GM18868 (cell line): Measurements from ENCODE around the gene TNNI3K.
"Not testable (repeated sequence)": the region's sequence is repeated elsewhere in the genome, so short reads cannot be mapped to it uniquely, and the experiment has no call there.

Experiments used
- ATAC-seq: cut with Tn5 transposase; IDR thresholded peaks from one replicate; pipeline ENCODE4 v1.9.1; 2021; ENCODE audit warnings: mild to moderate bottlenecking, moderate library complexity; ENCODE audit not compliant: unreplicated experiment

The TNNI3K gene

DNA sequence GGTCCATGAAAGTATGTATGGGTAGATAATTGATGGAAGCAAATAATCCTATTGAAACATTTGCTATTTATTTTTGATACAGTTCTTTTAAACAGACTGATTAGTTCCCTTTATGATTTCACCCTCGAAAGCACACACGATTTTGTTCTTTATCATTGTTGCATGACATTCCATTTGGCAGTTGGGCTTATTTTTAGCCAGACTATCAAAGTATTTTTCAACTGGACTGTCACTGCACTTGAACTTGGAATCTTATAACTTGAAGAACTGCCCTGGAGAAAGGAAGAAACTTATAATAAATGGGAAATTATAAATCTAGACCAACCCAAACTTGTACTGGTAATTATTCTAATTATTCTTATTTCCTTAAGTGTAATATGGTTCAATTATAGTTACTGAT lies at the start of gene TNNI3K:
Gene TNNI3K (plus strand): TSS at position 235 of the 400 bp plus-strand sequence. CDS start 65 bp downstream, at position 300.
- no peak for ATAC-seq

DNA sequence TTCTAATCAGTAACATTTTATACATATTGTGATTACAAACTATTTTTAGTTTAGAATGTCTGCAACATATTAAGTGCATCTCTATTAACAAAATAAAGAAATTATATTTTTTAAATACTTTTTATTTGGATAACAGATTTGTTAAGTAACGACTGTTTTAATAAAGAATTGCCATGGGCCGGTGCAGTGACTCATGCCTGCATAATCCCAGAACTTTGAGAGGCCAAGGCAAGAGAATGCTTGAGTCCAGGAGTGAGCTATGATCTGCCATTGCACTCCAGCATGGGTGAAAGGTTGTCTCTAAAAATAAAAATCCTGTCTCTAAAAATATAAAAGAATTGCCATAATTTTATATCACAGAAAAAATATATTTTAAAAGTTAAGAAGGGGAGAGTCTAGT lies 41.3 kb upstream of the TNNI3K start:
- no peak for ATAC-seq

GRCh38 chr1:74195339-74195738 lies 39.8 kb upstream of the TNNI3K start:
- no peak for ATAC-seq

DNA sequence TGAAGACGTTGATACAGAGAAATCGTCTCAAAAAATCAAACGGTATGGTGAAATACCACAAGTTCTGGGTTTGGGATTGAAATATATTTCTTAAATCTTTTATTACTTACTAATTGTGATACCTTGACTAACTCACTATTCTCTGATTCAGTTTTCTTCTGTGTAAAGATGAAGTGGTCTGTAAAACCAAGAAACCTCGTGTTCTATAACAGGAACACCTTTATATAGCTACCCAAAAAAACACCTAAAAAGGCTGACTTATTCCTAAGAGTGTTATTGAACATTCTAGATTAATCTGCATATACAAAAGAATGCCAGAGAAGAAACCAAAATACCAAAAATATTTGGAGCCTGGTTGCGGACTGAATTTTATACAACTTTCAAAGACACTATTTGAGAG lies 37.9 kb upstream of the TNNI3K start:
- ATAC-seq = peak; percentile 19

DNA sequence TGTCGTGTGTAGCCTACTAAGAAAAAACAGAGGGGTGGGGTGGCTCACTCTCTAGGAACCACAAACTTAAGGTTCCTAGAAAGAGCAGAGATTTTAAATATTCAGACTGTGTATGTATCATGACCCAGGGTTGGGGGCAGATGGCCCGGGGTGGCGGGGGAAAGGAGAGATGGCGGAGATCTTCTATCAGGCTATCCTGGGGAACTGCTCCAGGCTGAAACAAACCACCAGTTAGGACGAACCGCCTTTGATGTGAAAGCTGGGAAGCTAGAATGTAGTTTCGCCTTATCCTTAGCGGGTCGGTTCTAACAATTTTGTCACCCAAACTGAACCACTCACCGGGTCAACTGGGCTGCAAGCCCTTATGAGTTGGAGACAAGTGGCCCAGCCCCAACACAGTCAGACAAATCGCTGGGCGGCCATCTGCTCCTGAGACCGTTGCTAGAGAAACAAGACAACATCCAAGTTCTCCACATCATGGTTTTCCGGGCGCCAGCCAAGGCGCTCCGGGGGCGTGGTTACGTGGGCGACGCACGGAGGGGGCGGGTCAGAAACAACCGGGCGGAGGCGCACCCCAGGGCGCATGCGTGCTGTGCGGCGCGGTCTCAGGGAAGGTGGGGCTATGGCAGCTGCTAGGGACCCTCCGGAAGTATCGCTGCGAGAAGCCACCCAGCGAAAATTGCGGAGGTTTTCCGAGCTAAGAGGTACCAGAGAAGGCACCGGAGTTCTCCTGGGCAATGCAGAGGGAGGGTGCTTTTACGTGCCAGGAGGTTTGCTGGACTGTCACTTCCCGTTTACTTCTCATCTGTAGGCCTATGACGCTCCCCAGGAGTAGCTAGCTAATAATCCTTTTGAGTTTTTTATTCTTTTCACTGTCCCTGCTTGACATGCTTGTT lies 37.3 kb upstream of the TNNI3K start, which contains the start of the genes FPGT and LRRIQ3:
Gene FPGT (plus strand): TSS at position 586 of the 896 bp plus-strand sequence. CDS start 37 bp downstream, at position 623.
Gene LRRIQ3 (minus strand): TSS at position 520 of the 896 bp plus-strand sequence. CDS start 14,492 bp downstream, outside the sequence.
- ATAC-seq = peak; percentile 87

DNA sequence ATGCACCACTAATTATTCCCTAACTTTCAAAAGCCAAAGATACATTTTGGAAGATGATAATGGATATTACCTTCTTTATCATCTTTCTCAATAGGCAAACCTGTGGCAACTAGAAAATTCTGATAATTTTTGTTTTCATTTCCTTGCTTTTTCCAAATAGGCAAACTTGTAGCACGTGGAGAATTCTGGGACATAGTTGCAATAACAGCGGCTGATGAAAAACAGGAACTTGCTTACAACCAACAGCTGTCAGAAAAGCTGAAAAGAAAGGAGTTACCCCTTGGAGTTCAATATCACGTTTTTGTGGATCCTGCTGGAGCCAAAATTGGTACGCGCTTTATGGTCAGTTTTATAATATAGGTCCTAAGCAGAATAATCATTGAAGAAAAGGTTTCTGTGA lies 35.7 kb upstream of the TNNI3K start:
- ATAC-seq = no peak

DNA sequence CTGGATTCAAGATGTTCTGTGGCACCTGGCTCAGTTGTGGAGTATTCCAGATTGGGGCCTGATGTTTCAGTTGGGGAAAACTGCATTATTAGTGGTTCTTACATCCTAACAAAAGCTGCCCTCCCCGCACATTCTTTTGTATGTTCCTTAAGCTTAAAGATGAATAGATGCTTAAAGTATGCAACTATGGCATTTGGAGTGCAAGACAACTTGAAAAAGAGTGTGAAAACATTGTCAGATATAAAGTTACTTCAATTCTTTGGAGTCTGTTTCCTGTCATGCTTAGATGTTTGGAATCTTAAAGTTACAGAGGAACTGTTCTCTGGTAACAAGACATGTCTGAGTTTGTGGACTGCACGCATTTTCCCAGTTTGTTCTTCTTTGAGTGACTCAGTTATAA lies 29.9 kb upstream of the TNNI3K start:
- no peak for ATAC-seq

GRCh38 chr1:74215229-74215628 lies 20.0 kb upstream of the TNNI3K start:
- no peak for ATAC-seq

GRCh38 chr1:74222701-74223100 lies 12.5 kb upstream of the TNNI3K start:
- ATAC-seq = no peak

DNA sequence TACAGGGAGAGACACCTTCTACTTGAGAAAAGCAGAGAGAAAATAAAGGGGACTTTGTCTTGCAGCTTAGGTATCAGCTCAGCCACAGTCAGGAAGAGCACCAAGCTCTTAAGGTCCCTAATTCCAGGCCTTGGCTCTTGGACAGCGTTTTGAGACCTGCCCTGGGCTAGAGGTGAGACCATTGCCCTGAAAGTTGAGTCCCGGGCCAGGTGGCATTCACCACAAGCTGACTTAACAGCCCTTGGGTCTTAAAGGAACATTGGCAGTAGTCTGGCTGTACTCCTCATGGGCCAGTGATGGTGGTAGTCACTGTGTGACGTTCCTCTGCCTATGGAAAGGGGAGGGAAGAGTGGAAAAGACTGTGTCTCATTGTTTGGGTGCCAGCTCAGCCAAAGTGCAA lies 11.7 kb upstream of the TNNI3K start:
- no peak for ATAC-seq

- ATAC-seq = no peak
Observed at GRCh38 chr1:74236440-74236839, 1.3 kb downstream of the TNNI3K start.

DNA sequence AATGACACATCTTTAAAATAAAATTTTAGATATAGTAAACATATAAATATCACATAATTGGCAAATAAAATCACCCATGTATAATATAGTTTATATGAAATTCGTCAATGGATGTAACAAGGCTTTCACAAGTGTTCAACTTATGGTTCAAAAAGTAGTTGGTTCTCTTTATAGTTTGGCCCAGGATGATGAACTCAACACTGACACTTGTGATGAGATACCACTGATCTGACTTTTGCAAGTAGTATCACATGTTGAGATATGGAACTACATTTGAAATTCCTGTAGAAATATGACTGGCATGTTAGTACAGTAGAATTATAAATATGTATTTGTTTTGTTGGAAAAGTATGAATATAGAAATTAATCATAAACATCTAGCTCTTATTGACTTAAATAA lies 1.8 kb downstream of the TNNI3K start:
- ATAC-seq = no peak

DNA sequence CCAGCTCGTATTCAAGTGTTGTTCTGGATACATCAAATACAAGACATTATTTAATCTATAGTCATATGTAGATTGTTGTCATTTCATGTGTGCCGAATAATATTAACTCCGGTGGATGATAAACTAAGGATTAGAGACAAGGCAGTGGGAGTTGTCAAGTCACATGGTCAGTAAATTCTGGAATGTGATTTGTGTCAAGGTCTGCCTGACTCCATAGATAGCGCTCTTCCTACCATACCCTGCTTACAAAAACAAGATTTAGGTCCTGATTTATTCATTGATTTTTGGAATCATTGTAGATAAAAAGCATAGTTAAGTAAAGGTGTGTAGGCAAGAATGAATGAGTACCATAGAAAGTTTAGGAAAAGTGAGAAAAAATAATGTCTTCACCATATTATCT lies 2.6 kb downstream of the TNNI3K start:
- ATAC-seq = no peak

DNA sequence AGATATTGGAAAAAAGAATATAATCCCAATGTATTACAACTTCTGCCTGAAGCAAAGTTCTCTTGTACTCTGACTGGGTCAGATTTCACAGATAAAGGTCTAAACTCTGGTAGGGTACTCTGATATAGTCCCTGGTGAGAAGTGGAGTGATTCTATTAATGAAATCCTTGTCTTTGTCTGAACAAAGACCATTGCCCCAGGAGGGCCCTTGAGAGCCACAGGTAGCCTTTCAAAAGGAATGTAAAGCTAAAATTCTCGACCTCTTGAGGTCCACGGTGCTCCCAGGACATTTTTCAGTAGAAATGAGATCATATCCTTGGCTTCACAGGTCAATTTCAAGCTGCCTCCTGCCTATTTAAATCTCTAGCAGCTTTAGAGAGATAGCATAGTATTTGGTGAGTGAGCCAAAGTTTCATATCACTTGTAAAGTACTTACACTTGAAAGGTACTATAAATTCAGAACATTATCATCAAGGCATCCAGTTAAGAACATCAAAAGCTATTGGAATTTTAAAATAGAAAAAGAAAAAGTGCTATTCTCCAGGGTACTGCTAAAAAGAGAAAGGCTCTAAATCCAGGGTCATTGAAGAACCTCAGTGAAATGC lies 10.1 kb downstream of the TNNI3K start:
- ATAC-seq = no peak

DNA sequence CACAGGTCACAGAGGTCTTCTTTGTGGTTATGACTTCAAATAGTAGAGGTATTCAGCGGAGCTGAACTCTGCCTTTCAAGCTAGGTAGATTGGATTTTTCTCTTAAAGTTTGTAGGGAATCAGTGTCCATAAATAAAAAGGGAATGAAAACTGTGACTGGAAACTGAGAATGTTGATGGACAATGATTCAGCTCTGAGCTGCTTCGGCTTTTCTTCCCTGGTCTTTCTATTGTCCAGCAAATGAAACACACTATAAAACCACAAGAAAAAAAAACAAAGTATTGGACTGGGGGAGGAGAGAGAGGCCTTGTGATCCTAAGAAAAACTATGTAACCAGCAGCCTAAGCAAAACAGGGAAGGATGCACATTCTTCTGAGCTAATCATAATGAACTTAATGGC lies 11.1 kb downstream of the TNNI3K start:
- ATAC-seq = no peak

DNA sequence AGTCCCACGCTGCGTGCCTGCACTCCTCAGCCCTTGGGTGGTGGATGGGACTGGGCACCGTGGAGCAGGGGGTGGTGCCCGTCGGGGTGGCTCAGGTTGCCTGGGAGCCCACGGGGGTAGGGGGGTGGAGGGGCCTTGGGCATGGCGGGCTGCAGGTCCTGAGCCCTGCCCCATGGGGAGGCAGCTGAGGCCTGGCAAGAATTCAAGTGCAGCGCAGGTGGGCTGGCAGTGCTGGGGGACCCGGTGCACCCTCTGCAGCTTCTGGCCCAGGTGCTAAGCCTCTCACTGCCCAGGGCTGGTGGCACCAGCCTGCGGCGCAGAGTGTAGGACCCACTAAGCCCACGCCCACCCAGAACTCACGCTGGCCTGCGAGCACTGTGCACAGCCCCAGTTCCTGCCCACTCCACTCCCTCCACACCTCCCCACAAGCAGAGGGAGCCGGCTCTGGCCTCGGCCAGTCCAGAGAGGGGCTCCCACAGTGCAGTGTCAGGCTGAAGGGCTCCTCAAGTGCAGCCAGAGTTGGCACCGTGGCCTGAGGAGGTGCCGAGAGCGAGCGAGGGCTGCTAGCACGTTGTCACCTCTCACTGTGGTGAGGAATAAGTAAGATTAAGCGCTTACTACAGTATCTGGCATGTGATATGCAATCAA lies 12.8 kb downstream of the TNNI3K start:
- no peak for ATAC-seq

- not testable (repeated sequence) for ATAC-seq
Observed at GRCh38 chr1:74253243-74253824, 18.1 kb downstream of the TNNI3K start.

DNA sequence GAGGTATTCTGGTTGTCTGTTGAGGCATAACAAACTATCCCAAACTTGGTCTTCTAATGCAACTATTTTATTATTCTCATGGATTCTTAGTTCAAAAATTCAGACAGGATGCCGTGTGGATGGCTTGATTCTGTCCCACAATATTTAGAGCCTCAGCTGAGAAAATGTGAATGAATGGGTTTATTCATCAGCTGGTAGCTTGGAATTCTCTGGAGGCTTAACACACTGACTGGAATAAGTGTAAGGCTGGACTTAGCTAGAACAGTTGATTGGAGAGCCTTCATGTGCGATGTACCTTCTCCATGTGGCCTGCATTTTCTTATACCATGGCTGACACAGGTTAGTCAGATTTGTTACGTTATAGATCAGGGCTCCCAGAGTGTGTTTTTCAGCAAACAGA lies 30.8 kb downstream of the TNNI3K start:
- no peak for ATAC-seq

DNA sequence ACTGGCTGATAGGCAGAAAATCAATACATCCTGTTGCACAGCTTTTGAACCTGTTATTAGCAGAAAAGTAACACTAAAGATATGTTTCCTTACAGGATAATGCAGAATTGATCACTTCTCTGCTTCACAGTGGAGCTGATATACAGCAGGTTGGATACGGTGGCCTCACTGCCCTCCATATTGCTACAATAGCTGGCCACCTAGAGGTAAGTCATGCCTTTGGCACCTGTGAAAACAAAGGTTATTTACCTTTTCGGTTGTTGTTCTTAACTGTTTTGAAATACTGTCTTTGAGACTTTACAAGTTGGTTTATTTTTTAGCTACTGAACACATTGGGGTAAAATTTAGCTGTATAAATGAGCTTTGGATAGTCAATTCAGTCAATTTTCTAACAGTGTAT lies 36.3 kb downstream of the TNNI3K start:
- no peak for ATAC-seq

DNA sequence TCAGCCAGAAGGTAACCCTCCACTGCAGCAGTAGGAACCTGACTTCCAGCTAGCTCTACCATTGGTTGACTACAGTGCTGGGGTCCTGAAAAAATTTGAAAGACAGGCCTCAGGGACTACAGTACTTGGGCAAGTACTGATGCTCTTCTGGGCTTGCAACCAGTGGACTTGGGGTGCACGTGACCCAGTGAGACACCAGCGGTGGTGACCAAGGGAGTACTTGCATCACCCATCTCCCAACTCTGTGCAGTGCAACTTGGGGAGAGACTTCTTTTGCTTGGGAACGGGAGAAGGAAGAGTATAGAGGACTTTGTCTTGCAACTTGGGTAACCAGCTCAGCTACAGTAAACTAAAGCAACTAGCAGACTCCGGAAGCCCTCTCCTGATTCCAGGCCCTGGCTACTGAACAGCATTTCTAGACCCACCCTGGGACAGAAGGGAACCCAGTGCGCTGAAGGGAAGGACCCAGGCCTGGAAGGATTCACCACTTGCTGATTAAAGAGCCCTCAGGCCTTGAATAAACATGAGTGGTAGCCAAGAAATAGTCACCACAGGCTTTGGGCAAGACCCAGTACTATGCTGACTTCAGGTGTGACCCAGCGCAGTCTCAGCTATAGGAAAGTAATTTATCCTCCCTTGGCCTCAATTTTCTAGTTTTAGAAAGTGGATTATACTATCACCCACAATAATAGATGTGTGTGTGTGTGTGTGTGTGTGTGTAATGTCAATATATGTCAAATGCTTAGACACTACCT lies 45.6 kb downstream of the TNNI3K start:
- no peak for ATAC-seq

DNA sequence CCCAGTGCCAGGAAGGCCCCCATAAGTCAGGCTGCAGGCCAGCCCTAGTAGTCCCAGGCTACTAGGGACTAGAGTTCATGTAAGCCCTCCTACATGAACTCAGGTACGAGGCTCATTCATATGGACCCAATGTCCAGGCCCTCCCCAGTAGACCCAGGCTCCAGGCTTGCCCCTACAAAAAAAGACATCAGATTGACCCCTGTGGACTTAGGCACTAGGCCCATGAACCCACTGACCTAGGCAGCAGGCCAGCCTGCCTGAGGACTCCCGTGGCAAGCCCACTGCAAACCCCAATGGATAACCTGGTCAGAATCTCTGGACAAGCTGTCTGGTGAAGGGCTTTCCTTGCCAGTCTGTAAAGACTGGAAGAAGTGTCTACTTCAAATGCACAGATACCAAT lies 51.2 kb downstream of the TNNI3K start:
- no peak for ATAC-seq
